ENCODE data around the gene CAPN10.
A peak's percentile ranks its signal among the peaks of the same experiment; 100 is the strongest.
"Not testable (repeated sequence)": the region's sequence is repeated elsewhere in the genome, so short reads cannot be mapped to it uniquely, and the experiment has no call there.

CAPN10 gene

GRCh38 chr2:240558236-240558761 is 28.2 kb upstream of the CAPN10 start:
- peaks cover 37% of the 10 kb centered on the region for H3K36me3 Mint-ChIP-seq (ENCODE audit: insufficient read depth)
- no peak for DNase-seq
- no peaks in the 10 kb centered on the region for H3K27me3 Mint-ChIP-seq
- no peak for ATAC-seq (replicated peaks)
- peaks cover 44 to 49% of the 10 kb centered on the region in 2 donors for H3K4me1 Mint-ChIP-seq (ENCODE audit: low read depth in 2 of 2)
- H3K9me3 Mint-ChIP-seq, result no peaks in the 10 kb centered on the region
- H3K27ac Mint-ChIP-seq, result peak overlapping the region in 1 of 2 donors; percentile 44
- H3K4me3 Mint-ChIP-seq, result peak overlapping the region; percentile 92 to 93

- Mint-ChIP-seq H3K9me3 (no peaks in the 10 kb centered on the region), H3K27ac (peak overlapping the region in 1 of 2 donors; percentile 93), H3K4me1 (ENCODE audit: low read depth in 2 of 2) (peaks cover 49 to 55% of the 10 kb centered on the region in 2 donors), H3K4me3 (peak overlapping the region; percentile 92 to 93), H3K36me3 (ENCODE audit: insufficient read depth) (peaks cover 31% of the 10 kb centered on the region), H3K27me3 (no peaks in the 10 kb centered on the region)
- DNase-seq, result no peak
- no peak for ATAC-seq (replicated peaks)
Observed at GRCh38 chr2:240559286-240559685, 27.2 kb upstream of the CAPN10 start.

- no peaks in the 10 kb centered on the region for H3K9me3 Mint-ChIP-seq
- peak within 1 kb of the TSS; percentile 77 to 93 for H3K27ac Mint-ChIP-seq
- peak within 1 kb of the TSS; percentile 92 to 93 for H3K4me3 Mint-ChIP-seq
- peaks cover 57 to 63% of the 10 kb centered on the region in 2 donors for H3K4me1 Mint-ChIP-seq (ENCODE audit: low read depth in 2 of 2)
- DNase-seq, result peak; percentile 87 to 90 (median 88)
- no peaks in the 10 kb centered on the region for H3K27me3 Mint-ChIP-seq
- H3K36me3 Mint-ChIP-seq (ENCODE audit: insufficient read depth), result peaks cover 31% of the 10 kb centered on the region
- peak; percentile 67 for ATAC-seq (replicated peaks)
Observed at GRCh38 chr2:240560084-240560479, 26.5 kb upstream of the CAPN10 start, which contains the start of gene DUSP28. Gene DUSP28 (plus strand): TSS chr2:240560357. CDS start chr2:240560685, 328 bp downstream.

GRCh38 chr2:240560480-240561324 is 25.8 kb upstream of the CAPN10 start:
- peak overlapping the region; percentile 92 to 93 for H3K4me3 Mint-ChIP-seq
- DNase-seq (peak; percentile 99 to 100 (median 99)), ATAC-seq (replicated peaks) (peak; percentile 55)
- peak overlapping the region; percentile 77 to 93 for H3K27ac Mint-ChIP-seq
- peaks cover 35% of the 10 kb centered on the region for H3K36me3 Mint-ChIP-seq (ENCODE audit: insufficient read depth)
- no peaks in the 10 kb centered on the region for H3K27me3 Mint-ChIP-seq
- peaks cover 60 to 64% of the 10 kb centered on the region in 2 donors for H3K4me1 Mint-ChIP-seq (ENCODE audit: low read depth in 2 of 2)
- no peaks in the 10 kb centered on the region for H3K9me3 Mint-ChIP-seq

GRCh38 chr2:240561325-240561971 is 25.1 kb upstream of the CAPN10 start:
- peaks cover 63 to 65% of the 10 kb centered on the region in 2 donors for H3K4me1 Mint-ChIP-seq (ENCODE audit: low read depth in 2 of 2)
- no peak for DNase-seq
- peak overlapping the region; percentile 92 to 93 for H3K4me3 Mint-ChIP-seq
- H3K27me3 Mint-ChIP-seq, result no peaks in the 10 kb centered on the region
- H3K9me3 Mint-ChIP-seq, result no peaks in the 10 kb centered on the region
- peak overlapping the region; percentile 77 to 93 for H3K27ac Mint-ChIP-seq
- ATAC-seq (replicated peaks), result no peak
- peaks cover 42% of the 10 kb centered on the region for H3K36me3 Mint-ChIP-seq (ENCODE audit: insufficient read depth)

- H3K27me3 Mint-ChIP-seq; H3K27ac Mint-ChIP-seq; DNase-seq; H3K9me3 Mint-ChIP-seq; ATAC-seq (replicated peaks): not testable (repeated sequence)
- peak overlapping the region; percentile 44 to 92 for H3K4me3 Mint-ChIP-seq
- H3K36me3 Mint-ChIP-seq (ENCODE audit: insufficient read depth), result peaks cover 54% of the 10 kb centered on the region
- H3K4me1 Mint-ChIP-seq (ENCODE audit: low read depth in 2 of 2), result peaks cover 66 to 67% of the 10 kb centered on the region in 2 donors
Observed at GRCh38 chr2:240563231-240563630, 23.3 kb upstream of the CAPN10 start.

- no peak for DNase-seq
- Mint-ChIP-seq H3K4me1 (ENCODE audit: low read depth in 2 of 2) (peaks cover 59 to 60% of the 10 kb centered on the region in 2 donors), H3K27me3 (no peaks in the 10 kb centered on the region), H3K36me3 (ENCODE audit: insufficient read depth) (peaks cover 53% of the 10 kb centered on the region), H3K9me3 (no peaks in the 10 kb centered on the region), H3K4me3 (peak overlapping the region; percentile 86 to 97), H3K27ac (peak overlapping the region; percentile 97 to 99)
- no peak for ATAC-seq (replicated peaks)
Observed at GRCh38 chr2:240563951-240564560, 22.5 kb upstream of the CAPN10 start.

GRCh38 chr2:240564561-240565332 is 21.8 kb upstream of the CAPN10 start:
- peaks cover 59 to 60% of the 10 kb centered on the region in 2 donors for H3K4me1 Mint-ChIP-seq (ENCODE audit: low read depth in 2 of 2)
- peak overlapping the region; percentile 97 to 99 for H3K27ac Mint-ChIP-seq
- peak overlapping the region; percentile 86 to 97 for H3K4me3 Mint-ChIP-seq
- ATAC-seq (replicated peaks) (no peak), DNase-seq (no peak)
- peaks cover 48% of the 10 kb centered on the region for H3K36me3 Mint-ChIP-seq (ENCODE audit: insufficient read depth)
- H3K9me3 Mint-ChIP-seq, result no peaks in the 10 kb centered on the region
- H3K27me3 Mint-ChIP-seq, result no peaks in the 10 kb centered on the region

- Mint-ChIP-seq H3K9me3 (no peaks in the 10 kb centered on the region), H3K27me3 (no peaks in the 10 kb centered on the region), H3K27ac (peak overlapping the region; percentile 97 to 99), H3K36me3 (ENCODE audit: insufficient read depth) (peaks cover 45% of the 10 kb centered on the region), H3K4me1 (ENCODE audit: low read depth in 2 of 2) (peaks cover 62 to 65% of the 10 kb centered on the region in 2 donors), H3K4me3 (peak overlapping the region; percentile 86 to 97)
- peak; percentile 55 for ATAC-seq (replicated peaks)
- peak; percentile 89 to 91 (median 90) for DNase-seq
Observed at GRCh38 chr2:240565333-240566202, 21.0 kb upstream of the CAPN10 start.

- H3K4me3 Mint-ChIP-seq, result peak overlapping the region; percentile 86 to 97
- DNase-seq (peak; percentile 91 to 95 (median 94)), ATAC-seq (replicated peaks) (peak; percentile 54)
- peak overlapping the region; percentile 97 to 99 for H3K27ac Mint-ChIP-seq
- peaks cover 66 to 69% of the 10 kb centered on the region in 2 donors for H3K4me1 Mint-ChIP-seq (ENCODE audit: low read depth in 2 of 2)
- H3K27me3 Mint-ChIP-seq, result no peaks in the 10 kb centered on the region
- H3K9me3 Mint-ChIP-seq, result no peaks in the 10 kb centered on the region
- peaks cover 46% of the 10 kb centered on the region for H3K36me3 Mint-ChIP-seq (ENCODE audit: insufficient read depth)
Observed at GRCh38 chr2:240566203-240567136, 20.1 kb upstream of the CAPN10 start.

Data from effector memory CD8-positive, alpha-beta T cell (primary cell).